Endothelial cell of umbilical vein (primary cell): Measurements from ENCODE around the gene NR5A1.

Experiments
- CTCF ChIP-seq, 2 donors: IDR thresholded peaks; 1 replicate in 1 of 2; 2 replicates in 1 of 2; pipeline ENCODE4 v1.5.1; 2011; ENCODE audit warnings: low read length in 2 of 2, mild to moderate bottlenecking in 2 of 2, moderate library complexity in 2 of 2, control low read depth in 1 of 2, inconsistent platforms in 1 of 2, low read depth in 1 of 2; ENCODE audit not compliant: insufficient read depth in 1 of 2; ENCODE audit errors: extremely low read depth in 1 of 2
- EZH2 ChIP-seq: IDR thresholded peaks from 2 replicates; pipeline ENCODE4 v1.6.1; 2012; ENCODE audit warnings: borderline replicate concordance, low read depth, mild to moderate bottlenecking, moderate library complexity, low read length, inconsistent platforms; ENCODE audit not compliant: severe bottlenecking
- POLR2A ChIP-seq: IDR thresholded peaks from 2 replicates; pipeline ENCODE4 v1.6.1; 2012; ENCODE audit warnings: low read depth, mild to moderate bottlenecking, control low read depth, low read length

GRCh38 chr9:124465736-124466135 lies 41.5 kb downstream of the NR5A1 start:
- no peak for TF ChIP-seq POLR2A
- TF ChIP-seq CTCF (IDR thresholded peaks at IDR 0.05; ENCODE audit: extremely low read depth in 1 of 2, insufficient read depth in 1 of 2, low read depth in 1 of 2, low read length in 2 of 2), result no peak
- no peak for TF ChIP-seq EZH2
